Measurements from ENCODE around the gene C6orf132. TPM values are rescaled to one million over a fixed set of nuclear protein-coding genes. Genes with fewer than 3 reads are reported as not detected.

Gene C6orf132
- total RNA-seq, 4 donors from 2014 or later, result 0.83 to 2.1 (median 1.6) TPM

GRCh38 chr6:42104804-42105125 is 37.7 kb downstream of the C6orf132 start:
- 83% methylated on average over 1 of the region's 16 CpGs for WGBS
- TF ChIP-seq POLR2AphosphoS5 (IDR thresholded peaks at IDR 0.05) (no peak), CTCF (IDR thresholded peaks at IDR 0.05) (no peak), POLR2A (IDR thresholded peaks at IDR 0.05; ENCODE audit: low read depth) (no peak), EP300 (IDR thresholded peaks at IDR 0.05) (no peak)
- no peak for DNase-seq (ENCODE audit: extremely low spot score)
- intact Hi-C loops (cut with DNase I), result no loop called here
- Histone ChIP-seq H3K4me3 (peak overlapping the region; percentile 49 to 64 (median 52)), H3K27ac (replicated peaks in 1 of 4) (peak overlapping the region in 3 of 4 donors; percentile 31 to 48 (median 41)), H3K9me3 (no peaks in the 10 kb centered on the region), H3K4me1 (peaks cover 16 to 32% (median 24%) of the 10 kb centered on the region in 4 donors), H3K27me3 (peaks cover 0 to 47% (median 4%) of the 10 kb centered on the region in 4 donors), H3K36me3 (no peaks in the 10 kb centered on the region)

GRCh38 chr6:42104095-42104803 is 38.2 kb downstream of the C6orf132 start:
- Histone ChIP-seq H3K4me3 (peak overlapping the region; percentile 49 to 64 (median 52)), H3K27me3 (peaks cover 0 to 47% (median 4%) of the 10 kb centered on the region in 4 donors), H3K4me1 (peaks cover 18 to 37% (median 27%) of the 10 kb centered on the region in 4 donors), H3K9me3 (no peaks in the 10 kb centered on the region), H3K27ac (replicated peaks in 1 of 4) (peak overlapping the region in 3 of 4 donors; percentile 31 to 48 (median 41)), H3K36me3 (no peaks in the 10 kb centered on the region)
- WGBS, result 13% methylated on average over 14 of the region's 66 CpGs
- intact Hi-C loops (cut with DNase I), result no loop called here
- no peak for TF ChIP-seq EP300 (IDR thresholded peaks at IDR 0.05)
- no peak for TF ChIP-seq POLR2A (IDR thresholded peaks at IDR 0.05; ENCODE audit: low read depth)
- peak; percentile 48 to 63 (median 57) for TF ChIP-seq CTCF (IDR thresholded peaks at IDR 0.05)
- TF ChIP-seq POLR2AphosphoS5 (IDR thresholded peaks at IDR 0.05), result peak in 1 of 2 donors; percentile 14
- no peak for DNase-seq (ENCODE audit: extremely low spot score)

GRCh38 chr6:42103753-42104094 is 38.7 kb downstream of the C6orf132 start:
- H3K4me1 ChIP-seq, result peaks cover 18 to 40% (median 28%) of the 10 kb centered on the region in 4 donors
- H3K36me3 ChIP-seq, result no peaks in the 10 kb centered on the region
- intact Hi-C loops (cut with DNase I), result no loop called here
- DNase-seq (ENCODE audit: extremely low spot score), result no peak
- TF ChIP-seq CTCF (IDR thresholded peaks at IDR 0.05) (no peak), POLR2AphosphoS5 (IDR thresholded peaks at IDR 0.05) (no peak), EP300 (IDR thresholded peaks at IDR 0.05) (no peak)
- no peaks in the 10 kb centered on the region for H3K9me3 ChIP-seq
- peaks cover 0 to 47% (median 4%) of the 10 kb centered on the region in 4 donors for H3K27me3 ChIP-seq
- peak overlapping the region; percentile 49 to 64 (median 52) for H3K4me3 ChIP-seq
- 95% methylated on average over 7 of the region's 12 CpGs for WGBS
- H3K27ac ChIP-seq (replicated peaks in 1 of 4), result peak overlapping the region in 2 of 4 donors; percentile 20

- Histone ChIP-seq H3K27ac (replicated peaks in 1 of 4) (no peak overlapping the region), H3K27me3 (peaks cover 0 to 46% (median 4%) of the 10 kb centered on the region in 4 donors), H3K4me1 (peaks cover 18 to 40% (median 28%) of the 10 kb centered on the region in 4 donors), H3K36me3 (no peaks in the 10 kb centered on the region), H3K4me3 (no peak overlapping the region), H3K9me3 (no peaks in the 10 kb centered on the region)
- DNase-seq (ENCODE audit: extremely low spot score), result no peak
- WGBS, result 92% methylated on average over 7 of the region's 7 CpGs
- TF ChIP-seq POLR2A (IDR thresholded peaks at IDR 0.05; ENCODE audit: low read depth), result no peak
- no peak for TF ChIP-seq CTCF (IDR thresholded peaks at IDR 0.05)
- TF ChIP-seq POLR2AphosphoS5 (IDR thresholded peaks at IDR 0.05), result no peak
- no peak for TF ChIP-seq EP300 (IDR thresholded peaks at IDR 0.05)
- intact Hi-C loops (cut with DNase I), result no loop called here
Observed at GRCh38 chr6:42103216-42103615, 39.2 kb downstream of the C6orf132 start.

All from esophagus muscularis mucosa (tissue), 4 donors.